NCI-H128 (cell line): Measurements from ENCODE around the gene ARHGEF38.

Experiments used
- DNase-seq: peaks from one replicate; lab custom pipeline; 2025; ENCODE audit not compliant: unreplicated experiment; lab: John Stamatoyannopoulos, UW

The ARHGEF38 gene

GRCh38 chr4:105558277-105558676, 5.9 kb downstream of the ARHGEF38 start:
- no peak for DNase-seq

DNA sequence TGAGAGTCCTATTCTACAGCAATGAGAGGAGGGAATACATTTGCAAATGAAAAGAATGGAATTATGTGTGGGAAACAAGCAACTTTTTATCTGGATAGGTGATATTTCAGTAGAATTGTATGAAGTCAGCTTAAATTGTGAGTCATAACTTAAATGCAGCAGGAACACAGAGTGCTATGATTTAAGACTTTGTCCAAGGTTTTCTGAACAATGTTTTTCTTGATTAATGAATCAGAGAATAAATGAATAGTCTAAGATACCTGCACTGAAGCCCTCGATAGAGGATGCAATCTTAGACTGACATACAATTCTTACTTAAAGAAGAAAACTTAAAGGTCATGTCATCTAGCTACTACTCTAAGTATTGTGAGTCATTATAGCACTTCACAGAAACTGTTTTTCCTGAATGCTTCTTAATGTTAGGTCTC, 8.0 kb downstream of the ARHGEF38 start:
- no peak for DNase-seq

DNA sequence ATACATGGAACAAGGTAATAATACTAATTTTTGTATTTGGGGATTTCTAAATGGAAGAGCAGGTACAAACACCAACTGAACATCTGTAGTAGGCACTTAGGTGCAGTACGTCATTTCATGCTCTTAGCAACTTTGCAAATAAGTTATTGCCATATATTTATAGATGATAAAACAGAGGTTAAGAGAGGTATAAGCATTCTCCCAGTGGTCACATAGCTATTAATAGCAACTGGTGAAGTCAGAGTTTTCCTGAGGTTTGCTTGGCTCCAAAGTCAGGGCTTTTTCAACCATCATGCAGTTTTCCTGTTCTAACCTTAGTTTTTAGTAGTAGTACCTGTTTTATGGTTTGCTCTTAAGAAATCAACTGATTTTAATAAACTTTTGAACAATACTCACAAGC, 10.9 kb downstream of the ARHGEF38 start:
- no peak for DNase-seq

DNA sequence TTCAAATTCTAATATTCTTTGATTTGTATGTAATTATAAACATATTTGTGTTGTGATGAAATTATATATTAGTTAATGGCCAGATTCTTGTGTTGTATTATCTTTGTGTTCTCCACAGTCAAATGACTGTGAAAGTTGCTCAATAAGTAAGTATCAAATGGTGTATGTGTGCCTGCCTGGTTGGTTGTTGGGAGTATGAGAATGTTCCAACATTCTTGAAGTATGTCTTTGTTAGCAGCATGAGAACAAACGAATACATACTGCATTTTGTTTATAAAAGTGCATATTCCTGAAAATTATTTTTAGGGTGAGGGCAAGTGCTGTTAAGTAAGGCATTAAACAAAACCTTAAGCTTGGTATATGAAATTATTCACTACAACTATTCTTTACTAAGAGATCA, 16.2 kb downstream of the ARHGEF38 start:
- no peak for DNase-seq

- no peak for DNase-seq
These were observed 16.8 kb downstream of the ARHGEF38 start for GRCh38 chr4:105569057-105569865.

DNA sequence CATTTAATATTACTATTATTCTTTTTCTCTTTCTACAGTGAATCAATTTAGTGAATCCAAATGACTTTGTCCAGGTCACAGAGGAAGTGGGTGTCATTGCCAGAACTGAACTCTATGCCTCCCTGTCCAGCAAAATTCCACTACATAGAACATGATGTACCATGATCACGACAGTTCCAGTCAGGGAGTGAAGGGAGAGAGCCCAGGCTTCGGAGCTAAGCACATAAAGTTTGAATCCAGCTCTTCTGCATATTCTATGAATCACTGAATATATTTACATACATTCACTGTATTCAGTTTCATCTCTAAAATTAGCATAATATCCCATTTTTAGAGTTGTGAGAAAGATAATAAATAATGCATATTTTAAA, 17.4 kb downstream of the ARHGEF38 start:
- DNase-seq: no peak

DNA sequence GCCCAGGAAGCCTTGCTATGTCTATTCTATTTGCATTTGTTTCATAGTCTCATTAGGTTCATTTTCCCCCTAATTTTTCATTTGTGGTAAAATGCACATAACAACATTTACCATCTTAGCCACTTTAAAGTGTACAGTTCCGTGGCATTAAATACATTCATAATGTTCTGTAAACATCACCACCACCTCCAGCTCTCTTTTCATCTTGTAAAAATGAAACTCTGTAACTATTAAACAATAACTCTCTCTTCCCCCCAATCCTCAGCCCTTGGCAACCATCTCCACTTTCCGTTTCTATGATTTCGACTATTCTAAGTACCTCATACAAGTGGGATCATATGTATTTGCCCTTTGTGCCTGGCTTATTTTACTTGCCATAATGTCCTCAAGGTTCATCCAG, 19.9 kb downstream of the ARHGEF38 start:
- no peak for DNase-seq

DNA sequence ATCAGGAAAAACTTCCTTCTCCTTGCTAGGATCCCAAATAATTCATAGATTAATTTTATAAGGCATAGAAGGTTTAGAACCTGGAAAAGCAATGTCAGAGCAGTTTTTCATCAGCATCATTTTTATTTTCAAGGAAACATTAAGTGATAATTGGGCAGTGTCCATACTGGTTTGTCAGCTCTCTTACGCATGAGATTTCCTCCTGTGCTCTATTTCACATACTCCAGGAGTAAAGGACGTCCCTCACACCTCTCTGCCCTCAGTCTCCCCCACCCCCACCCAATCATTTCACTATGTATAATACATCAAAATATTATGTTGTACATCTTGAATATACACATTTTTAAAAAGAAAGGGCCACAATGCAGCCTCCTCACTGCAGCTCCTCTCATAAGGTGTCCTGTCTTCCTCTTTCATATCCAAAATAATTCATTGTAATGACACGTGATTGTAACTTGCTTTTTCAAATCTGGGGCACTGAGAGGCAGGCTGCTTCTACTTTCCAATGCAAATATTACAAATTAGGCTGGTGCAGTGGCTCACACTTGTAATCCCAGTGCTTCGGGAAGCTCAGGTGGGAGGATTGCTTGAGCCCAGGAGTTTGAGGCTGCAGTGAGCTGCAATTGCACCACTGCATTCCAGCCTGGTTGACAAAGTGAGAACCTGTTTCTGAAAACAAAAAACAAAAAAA, 34.4 kb downstream of the ARHGEF38 start:
- DNase-seq: no peak

GRCh38 chr4:105587841-105588240, 35.4 kb downstream of the ARHGEF38 start:
- no peak for DNase-seq

DNA sequence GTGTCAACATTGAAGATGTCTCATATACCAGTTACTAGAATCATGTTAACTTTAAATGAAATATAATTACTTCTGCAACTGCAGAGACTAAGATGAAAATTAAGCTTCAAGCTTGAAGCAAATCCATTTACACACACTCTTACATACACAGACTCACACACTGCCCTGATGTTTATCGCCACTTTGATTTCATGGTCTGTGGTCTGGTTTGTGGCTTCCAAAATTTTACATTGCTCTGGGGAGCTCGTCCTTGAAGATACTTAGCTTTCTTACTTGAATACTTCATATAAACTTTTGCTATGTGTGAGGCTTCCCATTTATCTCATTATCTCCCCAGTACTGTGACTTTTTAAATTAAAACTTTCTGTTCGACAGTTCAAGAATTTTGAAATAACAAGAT, 35.8 kb downstream of the ARHGEF38 start:
- no peak for DNase-seq

GRCh38 chr4:105591573-105591972, 39.2 kb downstream of the ARHGEF38 start:
- no peak for DNase-seq

GRCh38 chr4:105594099-105595010, 41.9 kb downstream of the ARHGEF38 start:
- no peak for DNase-seq

GRCh38 chr4:105596684-105597083, 44.3 kb downstream of the ARHGEF38 start:
- no peak for DNase-seq

DNA sequence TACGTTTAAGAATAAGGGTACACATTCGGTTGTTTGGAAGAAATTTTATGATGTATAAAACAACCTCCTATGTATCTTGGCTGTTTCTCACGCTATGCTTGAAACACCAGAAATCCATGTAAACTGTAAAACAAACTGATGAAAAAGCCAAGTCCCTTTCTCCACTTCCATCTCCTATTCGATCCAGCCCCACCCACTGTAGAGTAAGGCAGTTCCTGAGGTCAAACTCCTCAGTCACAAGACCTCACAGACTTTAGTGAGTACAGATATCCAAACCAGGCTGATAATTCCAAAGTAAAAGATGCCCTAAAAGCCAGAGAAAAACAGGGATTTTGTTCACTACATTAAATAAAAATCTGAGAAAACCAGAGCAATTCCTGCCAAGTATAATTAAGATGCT, 45.6 kb downstream of the ARHGEF38 start:
- no peak for DNase-seq

DNA sequence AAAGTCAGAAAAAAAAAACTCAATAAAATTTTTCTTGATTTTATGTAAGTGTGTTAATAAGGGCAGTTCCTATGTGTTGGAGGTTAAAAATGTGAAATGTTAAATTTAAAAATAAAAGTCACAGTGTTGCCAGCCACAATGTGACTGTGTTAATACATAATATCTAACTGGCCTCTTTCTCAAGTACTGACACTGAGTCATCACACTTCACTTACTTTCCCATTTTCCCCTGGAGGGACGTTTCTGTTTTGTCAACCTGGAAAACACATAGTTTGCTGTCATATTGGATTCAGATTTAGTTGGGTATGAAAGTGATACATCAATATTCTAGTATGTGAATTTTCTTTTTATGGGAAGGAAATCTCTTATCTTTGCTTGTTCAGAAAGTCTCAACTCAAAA, 46.4 kb downstream of the ARHGEF38 start:
- DNase-seq: no peak

GRCh38 chr4:105599482-105599881, 47.1 kb downstream of the ARHGEF38 start:
- DNase-seq: no peak

DNA sequence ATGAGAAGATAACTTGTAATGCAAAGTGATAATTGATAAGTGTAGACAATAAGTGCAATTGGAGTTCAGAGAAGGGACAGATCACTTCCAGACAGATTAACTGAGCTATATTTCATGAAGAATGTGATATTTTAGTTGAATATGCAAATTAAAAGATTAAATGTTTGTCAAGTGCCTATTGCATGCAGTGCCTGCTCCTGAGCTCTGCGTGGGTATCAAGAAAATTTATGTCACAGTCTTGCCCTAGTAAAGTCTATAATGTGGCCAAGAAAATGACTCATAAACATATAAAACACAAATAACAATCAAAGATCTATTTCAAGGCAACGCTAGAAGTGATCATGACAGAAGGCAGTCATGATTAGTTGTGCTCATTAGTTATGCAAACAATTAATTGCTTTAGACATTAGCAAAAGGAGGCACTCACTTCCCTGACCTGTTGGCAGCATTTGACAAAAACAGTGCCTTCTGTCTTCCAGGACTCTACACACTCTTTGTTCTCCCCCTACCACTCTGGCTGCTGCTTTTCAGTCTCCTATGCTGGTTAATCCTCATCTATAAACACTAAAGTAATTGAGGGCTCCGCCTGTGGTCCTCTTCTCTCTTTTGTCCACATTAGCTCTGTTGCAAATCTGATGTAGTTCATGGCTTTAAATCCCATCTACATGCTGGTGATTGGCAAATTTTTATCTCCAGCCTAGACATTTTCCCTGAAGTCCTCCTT, 47.7 kb downstream of the ARHGEF38 start:
- no peak for DNase-seq

DNA sequence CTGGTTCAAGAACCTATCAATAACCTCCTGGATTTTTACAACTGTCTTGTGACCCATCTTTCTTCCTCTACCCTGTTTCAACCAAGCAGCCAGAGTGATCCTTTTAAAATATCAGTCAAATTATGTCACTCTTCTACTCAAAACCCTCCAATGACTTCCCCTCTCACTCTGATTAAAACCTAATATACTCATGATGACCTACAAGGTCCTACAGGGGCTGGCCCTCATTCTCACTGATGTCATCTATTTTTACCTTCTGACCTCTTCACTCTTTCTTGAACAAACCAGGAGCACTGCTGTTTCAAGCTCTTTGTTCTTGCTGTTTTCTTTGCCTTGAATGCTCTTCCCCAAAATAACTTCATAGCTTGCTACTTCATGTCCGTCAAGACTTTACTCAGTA, 48.5 kb downstream of the ARHGEF38 start:
- no peak for DNase-seq

DNA sequence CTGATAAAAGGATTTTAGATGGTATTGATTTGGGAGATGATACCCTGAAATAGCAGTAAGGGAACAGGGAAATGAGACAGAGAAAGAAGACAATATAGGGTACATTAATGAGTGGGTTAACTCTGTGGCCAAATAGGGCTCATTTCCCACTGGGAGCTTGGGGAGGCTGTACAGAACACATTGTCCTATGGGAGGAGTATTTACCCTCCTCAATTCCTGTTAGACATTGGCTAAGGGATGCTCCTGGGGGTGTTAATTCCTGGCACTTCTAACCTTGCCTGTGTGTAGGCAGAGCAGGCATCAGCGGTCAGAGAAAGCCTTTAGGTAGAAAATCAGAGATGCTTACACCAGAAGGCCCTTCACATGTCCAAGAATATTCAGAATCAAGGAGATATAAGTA, 49.0 kb downstream of the ARHGEF38 start:
- DNase-seq: no peak

DNA sequence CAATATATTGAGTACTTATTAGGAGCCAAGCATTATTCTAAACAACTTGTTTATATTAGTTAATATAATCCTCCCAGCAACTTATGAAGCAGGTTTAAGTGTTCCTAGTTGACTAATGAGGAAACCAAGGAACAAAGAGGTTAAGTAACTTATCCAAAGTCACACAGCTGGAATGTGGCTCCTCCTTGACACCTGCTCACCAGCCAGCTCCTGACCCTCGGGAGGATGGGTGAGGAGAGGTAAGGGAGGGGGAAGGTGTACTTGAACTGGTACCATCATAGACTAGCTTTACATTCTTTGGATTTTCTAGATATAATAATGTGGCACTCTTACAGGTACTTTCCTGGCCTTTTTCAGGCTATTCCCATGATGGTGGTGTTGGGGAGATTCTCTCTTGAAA, 50.7 kb downstream of the ARHGEF38 start:
- DNase-seq: no peak

GRCh38 chr4:105605493-105605892, 53.1 kb downstream of the ARHGEF38 start:
- no peak for DNase-seq
